ENCODE results near the gene JOSD2. TPM values are rescaled to one million over a fixed set of nuclear protein-coding genes. Genes with fewer than 3 reads are reported as not detected.

JOSD2 gene
- total and polyA plus RNA-seq, 9 of the 15 experiments (the other 6 are each of a cell fraction or from before 2014, with no cell fraction given) = 0.06 to 14.4 (median 3.1) TPM

- Histone ChIP-seq H3K27me3 (ENCODE audit: control insufficient read depth in 2 of 2, insufficient read depth in 2 of 2, low read length in 2 of 2) (no peaks in the 10 kb centered on the region; a peak in 1 of 5 replicates), H3K9me1 (ENCODE audit: control insufficient read depth, insufficient read depth, low read length) (no peaks in the 10 kb centered on the region), H3K36me3 (ENCODE audit: control insufficient read depth, insufficient read depth, low read length) (peaks cover 53% of the 10 kb centered on the region; the same call in 2 of the 3 replicates), H3K9ac (ENCODE audit: insufficient read depth in 1 of 2, low read depth in 2 of 2, low read length in 2 of 2) (peak overlapping the region in 1 of 2 experiments; percentile 43; a peak in 1 of 4 replicates), H3K27ac (ENCODE audit: extremely low read depth, low read depth, low read length) (no peak overlapping the region), H3K4me3 (no peak overlapping the region), H2AFZ (ENCODE audit: low read depth, low read length) (no peak overlapping the region), H4K20me1 (replicated peaks; ENCODE audit: control insufficient read depth, insufficient read depth, low read length) (peaks cover 7% of the 10 kb centered on the region; the same call in 1 of the 2 replicates), H3K4me2 (ENCODE audit: insufficient read depth, low read length) (no peak overlapping the region), H3K79me2 (ENCODE audit: control insufficient read depth, insufficient read depth, low read length) (peaks cover 25% of the 10 kb centered on the region), H3K9me3 (replicated peaks; ENCODE audit: control insufficient read depth, insufficient read depth, low read depth, low read length) (no peaks in the 10 kb centered on the region), H3K4me1 (replicated peaks in 1 of 2; ENCODE audit: control insufficient read depth in 2 of 2, insufficient read depth in 2 of 2, low read length in 2 of 2) (peaks cover 5 to 56% of the 10 kb centered on the region in 2 experiments; a peak in 4 of 5 replicates)
- WGBS (ENCODE audit: insufficient coverage, low coverage, missing lambda C conversion rate) = 46% methylated on average over 10 of the region's 19 CpGs
- ChIA-PET POLR2A (interaction anchor here (0.6 to 0.9 kb wide), 5 partner anchors 10 to 103 kb away, joined by 3 to 5 read pairs (median 4); partner anchors contain the start of gene NR1H2), CTCF (ENCODE audit: low intra/inter-chr PET ratio) (interaction anchor here (0.6 to 1.5 kb wide), 6 partner anchors 15 to 314 kb away, joined by 3 to 9 read pairs (median 4); no protein-coding TSS in a partner anchor)
- in situ Hi-C loops (cut with MboI) (no loop called here), intact Hi-C loops (cut with micrococcal nuclease) (no loop called here)
- FAIRE-seq = peak; percentile 96
- DNase-seq (ENCODE audit: extremely low read depth in 1 of 4, low spot score in 3 of 4) = peak; percentile 73 to 86 (median 80)
- ATAC-seq = peak; percentile 84
- no TSS peak for BruUV-seq (replicated peaks)
- TF ChIP-seq SMAD3 (CRISPR knock-in tag; conservative IDR thresholded peaks at IDR 0.05) (no peak), MCM5 (IDR thresholded peaks at IDR 0.05; ENCODE audit: low read depth) (no peak), FOXM1 (IDR thresholded peaks at IDR 0.05; ENCODE audit: low read depth) (no peak), FOXM1 (CRISPR knock-in tag; IDR thresholded peaks at IDR 0.05; ENCODE audit: low read depth) (no peak), ZNF165 (CRISPR knock-in tag; IDR thresholded peaks at IDR 0.05; ENCODE audit: borderline replicate concordance) (no peak), CTCFL (IDR thresholded peaks at IDR 0.05; ENCODE audit: borderline replicate concordance, insufficient read depth, low read depth, low read length, poor library complexity, severe bottlenecking) (peak; percentile 61), ZNF311 (CRISPR knock-in tag; IDR thresholded peaks at IDR 0.05) (no peak), EWSR1 (IDR thresholded peaks at IDR 0.05; ENCODE audit: borderline replicate concordance, low read depth, partially characterized antibody) (no peak), IRF1 (CRISPR knock-in tag; IDR thresholded peaks at IDR 0.05; ENCODE audit: borderline replicate concordance) (no peak), YY1 (IDR thresholded peaks at IDR 0.05; ENCODE audit: borderline replicate concordance in 1 of 3, control insufficient read depth in 1 of 3, extremely low read depth in 1 of 3, insufficient read depth in 3 of 3, insufficient read length in 1 of 3, insufficient replicate concordance in 2 of 3, low read depth in 1 of 3, low read length in 2 of 3) (peak in 1 of 3 experiments; percentile 70), ZFX (CRISPR knock-in tag; IDR thresholded peaks at IDR 0.05) (peak; percentile 17; the same call in 1 of the 2 replicates), GTF2F1 (IDR thresholded peaks at IDR 0.05; ENCODE audit: low read depth, low read length) (no peak), ZBTB43 (CRISPR knock-in tag; IDR thresholded peaks at IDR 0.05) (no peak)
These were observed 31.9 kb downstream of the JOSD2 start for GRCh38 chr19:50478901-50479715.
